ENCODE results near the gene STRIP1. TPM values are rescaled to one million over a fixed set of nuclear protein-coding genes. Genes with fewer than 3 reads are reported as not detected.
"Not testable (repeated sequence)": the region's sequence is repeated elsewhere in the genome, so short reads cannot be mapped to it uniquely, and the experiment has no call there.

The STRIP1 gene
- total RNA-seq, 4 donors from 2014 or later = 25.9 to 44.4 (median 34.8) TPM

- no peak for DNase-seq
- Histone ChIP-seq H3K4me3 (no peak overlapping the region), H3K9me3 (no peaks in the 10 kb centered on the region), H3K36me3 (no peaks in the 10 kb centered on the region), H3K4me1 (peaks cover 8 to 19% (median 11%) of the 10 kb centered on the region in 3 donors), H3K27me3 (peaks cover 8 to 85% (median 19%) of the 10 kb centered on the region in 4 donors), H3K27ac (no peak overlapping the region)
- 55 to 70% methylated on average over 3 to 4 of the region's 4 CpGs for whole genome bisulfite sequencing, 2 donors
- TF ChIP-seq POLR2A (IDR thresholded peaks at IDR 0.05) (no peak), CTCF (IDR thresholded peaks at IDR 0.05) (no peak)
- intact Hi-C loops (cut with DNase I) = no loop called here
Measured at GRCh38 chr1:110074166-110074565, 39.7 kb downstream of the STRIP1 start.

- intact Hi-C loops (cut with DNase I) = no loop called here
- no peak for DNase-seq
Measured at GRCh38 chr1:110076789-110077500, 42.5 kb downstream of the STRIP1 start.

GRCh38 chr1:110079995-110080394 lies 45.6 kb downstream of the STRIP1 start:
- H3K4me3 ChIP-seq; H3K36me3 ChIP-seq; H3K27ac ChIP-seq; H3K9me3 ChIP-seq; intact Hi-C loops (cut with DNase I); DNase-seq: not testable (repeated sequence)
- 94 to 97% methylated on average over 2 of the region's 2 CpGs for WGBS, 2 donors
- H3K27me3 ChIP-seq = peaks cover 0 to 73% (median 7%) of the 10 kb centered on the region in 4 donors
- H3K4me1 ChIP-seq = peaks cover 9 to 21% (median 12%) of the 10 kb centered on the region in 3 donors

More at GRCh38 chr1:110076789-110077500, 42.5 kb downstream of the STRIP1 start:
- Histone ChIP-seq H3K27ac (no peak overlapping the region), H3K36me3 (no peaks in the 10 kb centered on the region), H3K4me3 (no peak overlapping the region), H3K4me1 (no peaks in the 10 kb centered on the region), H3K27me3 (peaks cover 0 to 71% (median 3%) of the 10 kb centered on the region in 4 donors), H3K9me3 (no peaks in the 10 kb centered on the region)
- TF ChIP-seq POLR2A (IDR thresholded peaks at IDR 0.05) = no peak
- no peak for TF ChIP-seq CTCF (IDR thresholded peaks at IDR 0.05)
- WGBS, 2 donors = 75 to 79% methylated on average over 3 of the region's 3 CpGs

GRCh38 chr1:110081061-110081460 lies 46.6 kb downstream of the STRIP1 start:
- no peaks in the 10 kb centered on the region for H3K36me3 ChIP-seq
- no peak overlapping the region for H3K4me3 ChIP-seq
- peaks cover 9 to 24% (median 12%) of the 10 kb centered on the region in 3 donors for H3K4me1 ChIP-seq
- intact Hi-C loops (cut with DNase I) = no loop called here
- DNase-seq = no peak
- peaks cover 0 to 71% (median 7%) of the 10 kb centered on the region in 4 donors for H3K27me3 ChIP-seq
- H3K27ac ChIP-seq = no peak overlapping the region
- TF ChIP-seq POLR2A (IDR thresholded peaks at IDR 0.05) (no peak), CTCF (IDR thresholded peaks at IDR 0.05) (no peak)
- WGBS, 2 donors = 78 to 91% methylated on average over 3 to 5 of the region's 5 CpGs
- no peaks in the 10 kb centered on the region for H3K9me3 ChIP-seq

- Histone ChIP-seq H3K36me3 (no peaks in the 10 kb centered on the region), H3K9me3 (no peaks in the 10 kb centered on the region), H3K27me3 (peaks cover 0 to 66% (median 7%) of the 10 kb centered on the region in 4 donors), H3K27ac (no peak overlapping the region), H3K4me1 (peaks cover 9 to 24% (median 12%) of the 10 kb centered on the region in 3 donors), H3K4me3 (no peak overlapping the region)
- no peak for DNase-seq
- intact Hi-C loops (cut with DNase I) = no loop called here
- TF ChIP-seq CTCF (IDR thresholded peaks at IDR 0.05) (no peak), POLR2A (IDR thresholded peaks at IDR 0.05) (no peak)
- 90 to 95% methylated on average over 5 of the region's 5 CpGs for WGBS, 2 donors
Measured at GRCh38 chr1:110082477-110082876, 48.1 kb downstream of the STRIP1 start.
